Measurements from ENCODE around the gene RINT1.
"Not testable (repeated sequence)": the region's sequence is repeated elsewhere in the genome, so short reads cannot be mapped to it uniquely, and the experiment has no call there.

Gene RINT1

DNA sequence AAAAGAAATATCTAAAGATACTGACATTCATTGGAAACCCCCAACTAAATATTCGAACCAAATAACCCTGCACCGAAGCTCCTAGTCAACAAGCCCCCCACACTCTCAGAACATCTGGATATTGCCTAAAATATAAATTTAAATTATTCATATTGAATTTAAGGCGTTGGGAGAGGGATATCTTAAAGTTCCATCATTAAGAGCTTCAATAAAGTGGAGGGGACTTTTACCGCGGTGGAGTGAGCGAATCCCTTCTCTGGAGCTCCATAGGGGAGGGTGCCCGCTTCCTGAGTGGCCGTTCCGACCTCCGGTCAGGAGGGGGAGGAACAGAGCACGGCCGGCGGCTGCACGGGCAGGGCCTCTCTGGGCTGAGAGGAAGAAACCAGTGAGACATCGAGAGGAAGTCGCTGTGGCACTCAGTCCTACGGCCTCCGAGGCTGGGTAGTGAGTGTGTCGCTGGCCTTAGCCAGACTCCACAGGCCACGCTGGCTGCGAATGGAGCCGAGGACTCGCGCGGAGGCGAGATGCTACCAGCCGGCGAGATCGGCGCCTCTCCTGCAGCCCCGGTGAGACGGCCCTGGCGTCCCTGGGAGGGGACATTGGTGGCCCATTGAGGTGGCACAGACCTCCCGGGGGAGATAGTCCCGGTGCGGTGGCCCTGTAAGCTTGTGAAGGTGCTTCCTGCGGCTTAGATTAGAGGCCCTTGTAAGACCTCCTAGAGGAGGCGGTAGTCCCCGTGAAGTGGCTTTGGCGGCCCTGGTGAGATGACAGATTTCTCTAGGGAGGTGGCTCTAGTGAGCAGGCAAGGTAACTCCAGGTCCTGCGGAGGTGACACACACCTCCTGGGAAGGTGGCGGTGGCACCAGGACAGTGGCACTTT lies at the start of gene RINT1:
Gene RINT1 (plus strand): TSS at position 410 of the 880 bp plus-strand sequence. CDS start 115 bp downstream, at position 525.
- peak; percentile 90 to 92 for DNase-seq

DNA sequence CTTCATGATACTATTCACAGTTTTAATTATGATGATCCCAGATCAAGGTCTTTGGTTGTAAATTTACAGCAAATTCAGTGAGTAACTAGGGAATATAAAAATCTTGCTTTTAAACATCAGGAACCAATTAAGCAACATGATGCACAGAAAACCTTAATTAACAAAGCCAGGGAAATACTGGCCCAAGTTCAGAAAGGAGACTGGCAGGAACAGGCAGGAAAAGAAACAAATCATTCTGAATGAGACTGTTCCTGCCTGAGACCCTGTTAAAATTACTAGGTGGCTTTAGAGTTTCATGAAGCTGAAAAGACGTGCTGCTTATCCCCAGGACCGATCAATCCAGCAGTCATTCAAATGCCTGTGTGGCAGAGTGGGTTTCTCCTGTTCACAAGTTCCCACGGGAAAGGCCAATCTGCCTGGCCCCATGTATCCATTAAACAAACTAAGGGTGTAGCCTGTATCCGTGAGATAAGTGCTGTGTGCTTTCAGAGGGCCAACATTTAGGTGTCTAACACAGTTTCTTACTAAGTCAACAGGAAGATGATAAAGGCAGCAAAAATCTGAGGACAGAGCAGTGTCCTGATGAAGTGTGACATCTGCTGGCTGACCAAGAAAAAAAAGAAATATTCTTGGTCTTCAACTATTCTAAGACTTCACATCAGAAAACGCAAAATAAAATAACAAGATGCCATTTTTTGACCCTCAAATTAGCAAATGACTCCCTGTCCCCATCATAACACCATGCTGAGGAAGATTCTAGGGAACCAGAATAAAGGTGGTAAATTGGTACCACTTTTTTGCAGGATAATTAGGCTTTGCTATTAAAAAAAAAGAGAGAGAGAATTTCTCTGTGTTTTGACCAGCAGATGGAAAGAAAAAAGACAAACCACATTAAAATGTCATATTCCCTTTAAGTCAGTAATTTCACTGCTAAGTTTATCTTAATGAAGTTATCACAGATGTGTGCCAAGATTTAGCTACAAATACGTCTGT lies 44.1 kb upstream of the RINT1 start:
- DNase-seq = peak in 1 of 2 donors; percentile 37

DNA sequence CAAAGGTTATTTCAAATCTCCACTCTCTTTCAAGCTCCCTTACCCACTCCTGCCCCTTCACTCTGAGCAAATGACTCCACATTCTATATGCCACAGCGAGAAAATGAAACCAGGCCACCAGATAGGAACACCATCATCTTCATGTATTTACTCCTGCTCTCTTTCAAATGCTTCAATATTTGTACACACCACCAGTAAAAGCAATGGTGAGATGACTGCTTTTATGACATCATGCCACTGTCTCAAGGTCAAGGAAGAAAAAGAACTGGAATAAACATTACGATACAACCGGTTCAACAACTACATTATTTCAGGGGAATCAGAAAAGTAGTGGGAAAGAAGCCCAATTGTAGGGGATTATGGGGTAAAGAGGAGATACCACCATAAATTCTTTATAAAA lies 42.6 kb upstream of the RINT1 start:
- DNase-seq = no peak

DNA sequence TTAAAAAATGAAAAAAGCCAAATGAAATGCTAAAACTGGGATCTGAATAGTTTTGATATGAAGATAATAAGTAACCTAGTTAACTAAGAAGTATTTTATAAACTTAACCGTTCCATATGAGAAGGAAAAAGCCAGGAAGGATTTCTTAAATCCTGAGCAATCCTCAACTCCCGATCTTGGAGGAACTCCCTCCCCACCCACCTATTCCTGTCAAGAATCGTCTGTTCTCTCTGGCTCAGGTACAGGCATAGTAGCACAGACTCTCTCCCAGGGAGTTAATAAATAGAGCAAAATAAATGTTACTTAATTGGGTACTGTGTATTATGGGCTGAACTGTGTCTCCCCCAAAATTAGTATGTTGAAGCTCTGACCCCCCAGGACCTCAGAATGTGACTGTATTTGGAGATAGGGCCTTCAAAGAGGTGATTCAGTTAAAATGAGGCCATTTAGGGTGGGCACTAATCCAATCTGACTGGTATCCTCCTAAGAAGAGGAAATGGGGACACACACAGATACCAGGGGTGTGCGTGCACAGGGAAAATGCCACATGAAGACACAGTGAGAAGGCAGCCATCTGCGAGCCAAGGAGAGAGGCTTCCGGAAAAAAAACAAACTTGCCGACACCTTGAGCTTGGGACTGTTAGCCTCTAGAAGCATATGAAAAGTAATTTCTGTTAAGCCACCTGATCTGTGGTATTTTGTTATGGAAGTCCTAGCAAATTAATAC lies 38.6 kb upstream of the RINT1 start:
- no peak for DNase-seq

DNA sequence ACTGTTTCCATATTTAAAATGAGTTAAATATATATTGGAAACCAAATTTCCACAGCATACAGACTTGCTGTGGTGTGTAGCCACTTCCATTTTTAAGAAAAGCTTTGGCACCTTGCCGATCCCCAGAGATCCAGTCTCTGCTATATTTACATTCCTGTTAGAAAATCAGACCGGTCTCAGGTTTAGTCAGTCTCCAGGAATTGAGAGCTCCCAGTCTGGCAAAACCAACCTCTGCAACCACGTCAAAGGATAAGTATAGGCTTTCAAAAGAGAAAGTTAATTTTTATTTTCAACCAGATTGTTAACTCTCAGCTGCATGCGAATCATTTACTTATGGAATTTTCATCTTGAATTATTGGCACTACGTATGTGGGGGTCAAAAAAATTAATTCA lies 38.1 kb upstream of the RINT1 start:
- no peak for DNase-seq

DNA sequence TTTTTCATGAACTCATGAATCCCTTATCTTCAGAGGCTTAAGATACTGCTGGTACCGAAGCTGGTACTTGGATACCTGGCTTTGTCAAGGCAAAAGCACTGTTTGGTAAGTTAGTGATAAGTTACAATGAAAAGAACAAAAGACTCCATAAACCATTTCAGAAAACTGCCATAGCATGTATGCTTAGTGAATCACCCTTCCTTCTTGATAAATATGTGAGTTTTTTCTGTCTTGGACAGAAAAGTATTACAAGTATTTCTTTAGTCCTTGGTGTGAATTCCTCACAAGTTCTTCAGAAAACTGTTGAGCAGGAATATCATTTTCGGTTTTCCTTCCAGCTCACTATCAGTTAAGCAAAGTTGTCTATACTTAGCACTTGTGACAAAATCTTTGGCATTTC lies 35.5 kb upstream of the RINT1 start:
- no peak for DNase-seq

DNA sequence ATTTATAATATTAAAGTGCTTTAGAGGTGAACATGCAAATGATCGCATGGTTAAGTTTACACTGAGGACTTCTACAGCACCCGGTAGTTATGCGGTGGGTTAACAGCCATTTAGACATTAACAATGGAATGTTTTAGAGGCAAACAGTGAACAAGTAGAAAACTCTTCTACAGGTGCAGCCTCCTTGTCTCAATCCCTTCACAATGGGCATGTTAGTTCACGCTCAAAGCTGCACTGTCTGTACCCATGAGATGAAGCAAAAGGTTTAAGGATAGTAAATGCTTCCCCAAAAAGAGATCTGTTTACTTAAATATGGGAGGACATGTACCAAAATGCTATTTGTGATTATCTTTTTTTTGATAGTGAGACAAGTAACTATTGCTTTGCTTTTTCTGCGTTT lies 35.0 kb upstream of the RINT1 start:
- DNase-seq = no peak

DNA sequence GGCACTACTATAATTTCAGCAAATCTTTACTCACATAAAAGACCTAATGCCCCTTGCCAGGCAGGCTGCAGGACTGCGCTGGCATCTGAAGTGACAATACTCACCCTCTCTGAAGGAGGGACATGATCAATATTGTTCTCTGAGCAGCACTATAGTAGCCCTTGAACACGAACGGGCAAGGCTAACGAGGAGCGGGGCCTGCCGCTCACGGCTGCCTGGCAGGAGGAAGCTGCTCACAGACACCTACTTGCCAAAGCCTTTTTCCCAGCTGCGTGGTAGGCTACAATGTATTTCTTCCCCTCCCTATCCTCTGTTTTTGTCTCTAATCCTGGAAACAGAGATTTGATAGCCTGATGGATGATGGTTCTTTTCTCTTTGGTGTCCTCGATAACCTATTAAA lies 29.8 kb upstream of the RINT1 start:
- no peak for DNase-seq

DNA sequence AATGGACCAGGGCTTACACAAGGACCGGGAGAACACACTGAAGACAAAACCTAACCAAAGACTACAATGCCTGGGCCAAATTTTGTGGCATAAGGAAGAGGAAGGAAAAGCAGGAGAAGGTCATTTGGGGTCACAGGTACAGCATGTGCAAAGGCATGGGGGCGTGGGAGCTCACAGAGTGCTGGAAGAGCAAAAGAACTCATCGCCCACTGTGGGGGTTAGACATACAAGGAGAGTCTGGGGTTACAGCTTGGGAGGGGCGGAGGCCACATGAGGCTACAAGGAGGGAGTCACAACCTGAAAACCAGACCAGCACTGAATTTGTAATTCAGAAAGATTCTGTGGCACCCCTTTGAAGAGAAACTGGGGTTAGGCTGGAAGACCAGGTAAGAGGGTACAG lies 19.6 kb upstream of the RINT1 start:
- DNase-seq = no peak

DNA sequence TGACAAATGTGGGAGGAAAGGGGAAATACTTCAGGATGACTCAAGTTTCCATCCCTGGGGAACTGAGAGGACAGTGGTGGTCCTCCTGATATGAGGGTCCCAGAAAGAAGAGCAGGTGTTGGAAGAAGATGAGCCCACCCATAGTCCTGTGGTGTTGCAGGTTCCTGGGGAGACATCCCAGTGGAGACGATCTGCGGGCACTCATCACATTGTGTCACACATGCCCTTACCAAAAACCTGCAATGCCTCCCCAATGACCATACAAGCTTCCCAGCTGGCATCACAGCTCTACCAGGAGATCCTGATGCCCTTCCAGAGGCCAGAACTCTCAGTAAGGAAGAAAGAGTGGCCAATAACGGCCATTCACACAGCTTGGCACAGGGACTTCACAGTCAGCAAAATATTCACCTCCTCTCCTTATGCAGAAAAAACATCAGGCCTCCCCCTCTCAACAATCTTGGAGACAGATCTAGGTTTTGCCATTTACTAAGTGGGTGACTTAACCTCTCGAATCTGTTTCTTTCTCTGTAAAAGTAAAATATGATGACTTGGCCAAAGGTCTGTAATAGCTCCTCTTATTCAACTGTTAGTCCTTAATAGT lies 19.0 kb upstream of the RINT1 start:
- no peak for DNase-seq

DNA sequence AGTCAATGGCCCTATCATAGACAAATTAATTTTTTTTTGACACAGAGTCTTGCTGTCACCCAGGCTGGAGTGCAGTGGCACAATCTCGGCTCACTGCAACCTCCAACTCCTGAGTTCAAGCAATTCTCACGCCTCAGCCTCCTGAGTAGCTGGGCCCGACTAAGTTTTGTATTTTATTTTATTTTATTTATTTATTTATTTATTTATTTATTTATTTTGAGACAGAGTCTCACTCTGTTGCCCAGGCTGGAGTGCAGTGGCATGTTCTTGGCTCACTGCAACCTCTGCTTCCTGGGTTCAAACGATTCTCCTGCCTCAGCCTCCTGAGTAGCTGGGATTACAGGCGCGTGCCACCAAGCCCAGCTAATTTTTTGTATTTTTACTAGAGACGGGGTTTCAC lies 16.4 kb upstream of the RINT1 start:
- not testable (repeated sequence) for DNase-seq

DNA sequence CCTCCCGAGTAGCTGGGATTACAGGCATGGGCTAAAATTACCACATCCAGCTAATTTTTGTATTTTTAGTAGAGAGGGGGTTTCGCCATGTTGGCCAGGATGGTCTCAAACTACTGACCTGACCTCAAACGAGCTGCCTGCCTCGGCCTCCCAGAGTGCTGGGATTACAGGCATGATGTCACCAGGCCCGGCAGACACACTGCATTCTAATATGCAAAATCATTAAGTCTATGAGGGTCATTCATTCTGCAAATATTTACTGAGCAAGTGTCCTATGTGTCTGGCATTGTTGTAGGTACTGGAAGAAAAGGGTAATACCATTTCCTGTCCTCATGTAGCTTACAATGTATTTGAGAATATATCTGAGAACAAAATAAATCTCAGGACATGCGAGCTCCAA lies 12.6 kb upstream of the RINT1 start:
- DNase-seq = no peak

DNA sequence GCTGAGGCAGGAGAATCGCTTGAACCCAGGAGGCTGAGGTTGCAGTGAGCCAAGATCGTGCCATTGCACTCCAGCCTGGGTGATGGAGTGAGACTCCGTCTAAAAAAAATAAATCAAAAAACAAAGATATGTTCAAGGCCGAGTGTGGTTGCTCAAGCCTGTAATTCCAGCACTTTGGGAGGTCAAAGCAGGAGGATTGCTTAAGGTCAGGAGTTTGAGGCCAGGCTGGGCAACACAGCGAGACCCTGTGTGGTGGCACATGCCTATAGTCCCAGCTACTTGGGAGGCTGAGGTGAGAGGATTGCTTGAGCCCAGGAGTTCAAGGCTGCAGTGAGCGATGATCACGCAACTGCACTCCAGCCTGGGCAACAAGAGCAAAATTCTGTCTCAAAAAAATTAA lies 11.4 kb upstream of the RINT1 start:
- DNase-seq = not testable (repeated sequence)

DNA sequence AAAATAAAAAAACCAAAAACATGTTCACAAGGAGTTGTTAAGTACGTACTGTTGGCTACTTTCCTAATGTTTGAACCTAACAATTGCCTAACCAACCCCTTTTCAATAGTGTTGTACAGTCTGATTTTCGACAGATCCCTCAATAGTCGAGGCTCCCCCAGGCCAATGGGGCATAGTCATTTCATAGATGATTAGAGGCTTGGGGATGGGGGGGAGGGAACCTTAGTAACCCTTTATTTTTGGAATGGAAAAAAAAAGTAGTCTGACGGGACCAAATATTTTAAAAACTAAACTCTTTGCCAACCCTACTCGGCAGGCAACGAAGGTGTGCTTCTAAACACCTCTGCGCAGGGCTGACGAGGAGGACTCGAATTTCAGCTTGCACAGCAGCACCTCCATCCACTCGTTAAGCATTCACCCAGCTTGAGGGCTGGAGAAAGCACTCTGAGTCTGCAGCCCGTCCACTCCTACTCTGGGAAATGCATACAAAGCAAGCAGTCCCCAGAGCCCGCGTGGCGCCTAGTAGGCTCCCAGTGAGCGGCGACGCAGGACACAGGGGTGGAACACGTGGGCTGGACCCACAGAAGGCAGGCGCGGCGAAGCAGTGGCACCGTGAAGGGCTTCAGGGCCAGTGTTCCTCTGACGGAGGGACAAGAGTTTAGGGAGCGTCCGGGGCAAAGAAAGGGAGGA lies 10.8 kb upstream of the RINT1 start:
- peak; percentile 19 to 31 for DNase-seq

DNA sequence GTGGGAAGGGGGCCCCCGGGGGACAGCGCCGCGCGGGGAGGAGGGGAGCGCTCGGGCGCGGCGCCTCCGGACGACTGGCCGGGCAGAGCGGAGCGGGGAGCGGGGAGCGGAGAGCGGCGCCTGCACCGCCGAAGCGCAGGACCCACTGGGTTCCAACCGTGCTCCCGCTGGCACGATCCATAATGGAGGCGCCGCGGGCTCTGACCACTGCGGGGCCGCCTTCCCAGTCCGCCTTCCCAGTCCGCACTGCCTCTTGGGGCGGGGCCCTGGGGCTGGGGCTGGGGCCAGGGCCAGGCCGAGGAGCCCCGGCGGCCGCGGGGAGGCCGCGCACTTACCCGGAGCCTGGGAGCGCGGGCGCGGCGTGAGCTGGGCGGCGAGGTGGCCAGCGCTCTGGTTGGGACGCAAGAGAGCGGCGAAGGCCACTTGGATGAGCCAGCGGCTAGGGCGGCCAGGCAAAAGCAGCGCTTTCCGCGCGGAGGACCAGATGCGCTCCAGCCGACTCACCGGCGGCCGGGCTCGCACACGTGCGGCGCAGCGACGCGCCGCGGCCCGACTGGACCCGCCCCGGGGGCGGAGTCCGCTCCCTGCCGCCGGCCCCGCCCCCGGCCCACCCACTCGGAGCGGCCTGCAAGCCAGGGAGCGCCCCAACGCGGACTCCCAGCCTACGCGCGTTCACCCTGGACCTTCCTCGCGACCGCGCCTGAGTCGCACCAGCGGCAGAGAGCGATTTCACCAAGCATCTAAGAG lies 10.1 kb upstream of the RINT1 start, which contains the start of gene PUS7:
Gene PUS7 (minus strand): TSS at position 555 of the 747 bp plus-strand sequence. CDS start 13,759 bp downstream, outside the sequence.
- peak; percentile 84 to 85 for DNase-seq

DNA sequence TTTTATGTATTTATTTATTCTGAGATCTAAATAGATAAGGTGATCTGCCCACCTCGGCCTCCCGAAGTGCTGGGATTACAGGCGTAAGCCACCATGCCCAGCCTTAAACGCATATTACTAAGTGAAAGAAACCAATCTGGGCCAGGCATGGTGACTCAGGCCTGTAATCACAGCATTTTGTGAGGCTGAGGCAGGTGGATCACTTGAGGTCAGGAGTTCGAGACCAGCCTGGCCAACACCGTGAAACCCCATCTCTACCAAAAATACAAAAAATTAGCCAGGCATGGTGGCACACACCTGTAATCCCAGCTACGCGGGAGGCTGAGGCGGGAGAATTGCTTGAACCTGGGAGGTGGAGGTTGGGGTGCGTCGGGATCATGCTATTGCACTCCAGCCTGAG lies 7.6 kb upstream of the RINT1 start:
- DNase-seq = not testable (repeated sequence)

DNA sequence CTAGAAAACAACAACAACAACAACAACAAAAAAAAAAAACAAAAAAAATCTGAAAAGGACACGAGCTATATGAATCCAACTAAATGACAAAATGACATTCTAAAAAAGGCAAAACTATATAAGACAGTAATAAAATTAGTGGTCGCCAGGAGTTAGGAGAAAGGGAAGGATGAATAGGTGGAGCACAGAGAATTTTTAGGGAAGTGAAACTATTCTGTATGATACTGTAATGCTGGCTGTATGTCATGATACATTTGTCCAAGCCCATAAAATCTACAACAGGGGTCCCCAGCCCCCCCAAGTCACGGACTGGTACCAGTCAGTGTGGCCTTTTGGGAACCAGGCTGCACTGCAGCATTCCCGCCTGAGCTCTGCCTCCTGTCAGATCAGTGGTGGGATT lies 7.2 kb upstream of the RINT1 start:
- no peak for DNase-seq

DNA sequence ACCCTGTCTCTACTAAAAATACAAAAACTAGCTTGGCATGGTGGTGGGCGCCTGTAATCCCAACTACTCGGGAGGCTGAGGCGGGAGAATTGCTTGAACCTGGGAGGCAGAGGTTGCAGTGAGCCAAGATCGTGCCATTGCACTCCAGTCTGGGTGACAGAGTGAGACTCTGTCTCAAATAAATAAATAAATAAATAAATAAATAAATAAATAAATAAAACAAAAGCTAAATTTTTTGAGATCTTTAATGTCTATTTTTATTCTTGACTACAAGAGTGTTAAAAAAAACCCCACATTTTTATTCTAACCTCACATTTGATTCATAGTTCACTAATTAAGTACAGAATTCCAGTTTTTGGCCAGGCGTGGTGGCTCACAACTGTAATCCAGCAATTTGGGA lies 4.3 kb upstream of the RINT1 start:
- DNase-seq = not testable (repeated sequence)

DNA sequence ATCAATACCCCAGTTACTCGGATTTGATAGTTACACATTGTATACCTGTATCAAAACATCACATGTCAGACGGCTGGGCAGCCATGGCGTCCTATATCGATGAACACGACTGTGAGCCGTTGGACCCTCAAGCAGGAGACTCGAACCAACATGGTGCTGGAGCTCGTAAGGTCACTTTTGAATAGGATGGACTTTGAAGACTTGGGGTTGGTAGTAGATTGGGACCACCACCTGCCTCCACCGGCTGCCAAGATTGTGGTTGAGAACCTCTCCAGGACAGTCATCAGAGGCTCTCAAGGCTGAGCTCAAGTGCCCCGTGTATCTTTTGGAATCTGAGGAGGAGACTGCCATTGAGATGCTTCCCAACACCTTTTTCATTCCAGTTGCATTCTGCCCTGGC lies 1.9 kb upstream of the RINT1 start:
- no peak for DNase-seq

DNA sequence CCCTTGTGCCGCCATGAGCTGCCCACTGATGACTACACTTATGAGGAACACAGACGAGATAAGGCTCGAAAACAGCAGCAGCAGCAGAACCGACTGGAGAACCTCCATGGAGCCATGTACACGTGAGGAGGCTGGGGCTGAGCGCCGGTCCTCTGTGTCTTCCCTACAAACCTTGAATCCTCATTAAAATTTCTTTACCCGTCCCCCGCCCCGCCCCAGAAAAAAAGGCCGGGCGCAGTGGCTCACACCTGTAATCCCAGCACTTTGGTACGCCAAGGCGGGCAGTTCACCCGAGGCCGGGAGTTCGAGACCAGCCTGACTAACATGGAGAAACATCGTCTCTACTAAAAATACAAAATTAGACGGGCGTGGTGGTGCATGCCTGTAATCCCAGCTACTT lies 1.5 kb upstream of the RINT1 start:
- no peak for DNase-seq

Data from CD4-positive, alpha-beta T cell treated with Interleukin-1 beta for 1 hour (primary cell).